Epithelial cell of esophagus (primary cell): ENCODE data around the gene GOLM1.
A peak's percentile ranks its signal among the peaks of the same experiment; 100 is the strongest.

Experiments used
- DNase-seq: peaks from one replicate; pipeline ENCODE4 v3.0.0; 2010; ENCODE audit warnings: low read depth
- H3K4me3 ChIP-seq: 2 replicates; pipeline ENCODE4 v1.5.1; 2011; ENCODE audit warnings: mild to moderate bottlenecking, low read length, control low read depth
- TF ChIP-seq, protein P1 (sequence below): IDR thresholded peaks from 2 replicates; pipeline ENCODE4 v1.5.1; 2011; ENCODE audit warnings: low read depth, mild to moderate bottlenecking, low read length, control low read depth, inconsistent platforms; ENCODE audit not compliant: insufficient read depth; ENCODE audit errors: missing control alignments

The GOLM1 gene

DNA sequence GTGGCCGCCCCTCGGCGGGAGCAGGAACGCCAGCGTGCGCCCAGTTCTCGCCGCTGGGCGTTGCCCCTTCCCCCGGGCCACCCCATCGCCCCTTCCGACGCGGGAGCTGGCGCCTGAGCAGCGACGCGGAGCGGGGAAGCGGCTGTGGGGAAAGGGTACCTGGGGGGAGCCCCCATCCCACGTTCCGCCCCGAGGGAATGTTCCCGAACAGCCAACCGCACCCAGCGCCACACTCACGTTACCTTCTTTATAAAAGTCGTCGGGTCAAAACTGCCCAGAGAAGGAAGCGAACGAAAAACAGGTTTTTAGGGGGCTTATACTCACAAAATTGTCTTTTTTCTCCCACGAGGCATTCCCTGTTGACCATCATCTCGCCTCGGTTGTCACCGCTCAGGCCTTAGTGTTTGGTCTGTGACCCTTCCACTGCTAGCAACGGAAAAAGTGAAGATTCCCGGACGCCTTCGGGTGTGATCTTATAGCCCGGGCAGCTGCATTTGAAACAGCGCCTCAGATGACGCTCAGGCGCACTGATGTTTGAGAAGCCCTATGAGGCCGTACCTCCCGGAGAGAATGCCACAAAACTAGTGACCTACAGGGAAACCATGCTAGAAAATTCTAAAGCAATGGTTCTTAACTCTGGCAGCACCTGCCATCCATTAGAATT is 475 bp upstream of the GOLM1 start:
- peak; percentile 52 for DNase-seq

GRCh38 chr9:86097510-86098224 is 1.7 kb downstream of the GOLM1 start:
- H3K4me3 ChIP-seq = no peak overlapping the region
- no peak for DNase-seq
- TF ChIP-seq, protein P1, sequence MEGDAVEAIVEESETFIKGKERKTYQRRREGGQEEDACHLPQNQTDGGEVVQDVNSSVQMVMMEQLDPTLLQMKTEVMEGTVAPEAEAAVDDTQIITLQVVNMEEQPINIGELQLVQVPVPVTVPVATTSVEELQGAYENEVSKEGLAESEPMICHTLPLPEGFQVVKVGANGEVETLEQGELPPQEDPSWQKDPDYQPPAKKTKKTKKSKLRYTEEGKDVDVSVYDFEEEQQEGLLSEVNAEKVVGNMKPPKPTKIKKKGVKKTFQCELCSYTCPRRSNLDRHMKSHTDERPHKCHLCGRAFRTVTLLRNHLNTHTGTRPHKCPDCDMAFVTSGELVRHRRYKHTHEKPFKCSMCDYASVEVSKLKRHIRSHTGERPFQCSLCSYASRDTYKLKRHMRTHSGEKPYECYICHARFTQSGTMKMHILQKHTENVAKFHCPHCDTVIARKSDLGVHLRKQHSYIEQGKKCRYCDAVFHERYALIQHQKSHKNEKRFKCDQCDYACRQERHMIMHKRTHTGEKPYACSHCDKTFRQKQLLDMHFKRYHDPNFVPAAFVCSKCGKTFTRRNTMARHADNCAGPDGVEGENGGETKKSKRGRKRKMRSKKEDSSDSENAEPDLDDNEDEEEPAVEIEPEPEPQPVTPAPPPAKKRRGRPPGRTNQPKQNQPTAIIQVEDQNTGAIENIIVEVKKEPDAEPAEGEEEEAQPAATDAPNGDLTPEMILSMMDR = no peak

More for the DNA sequence above, 475 bp upstream of the GOLM1 start:
- TF ChIP-seq, protein P1 = peak; percentile 11
- peak overlapping the region; percentile 58 for H3K4me3 ChIP-seq

DNA sequence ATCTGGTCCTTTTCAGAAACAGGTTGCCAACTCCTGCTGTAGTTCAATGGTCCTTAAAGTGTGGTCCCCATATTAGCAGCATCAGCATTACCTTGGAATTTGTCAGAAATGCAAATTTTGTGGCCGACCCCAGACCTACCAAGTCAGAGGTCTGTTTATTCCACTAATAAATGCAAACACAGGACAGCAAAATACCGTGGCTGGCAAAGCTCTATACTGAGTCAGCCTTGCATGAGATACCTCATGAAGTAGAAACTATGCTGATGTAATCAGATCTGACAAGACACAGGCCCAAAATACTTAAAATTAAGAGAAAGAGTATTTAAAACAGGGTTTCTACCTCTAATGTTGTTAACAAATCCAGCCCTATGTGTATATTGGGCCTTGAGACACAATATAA is 3.0 kb downstream of the GOLM1 start:
- no peak overlapping the region for H3K4me3 ChIP-seq
- TF ChIP-seq, protein P1 = no peak
- DNase-seq = peak; percentile 61

- DNase-seq = peak; percentile 69
- no peak overlapping the region for H3K4me3 ChIP-seq
- TF ChIP-seq, protein P1 = no peak
Observed at GRCh38 chr9:86093788-86094555, 5.4 kb downstream of the GOLM1 start.

DNA sequence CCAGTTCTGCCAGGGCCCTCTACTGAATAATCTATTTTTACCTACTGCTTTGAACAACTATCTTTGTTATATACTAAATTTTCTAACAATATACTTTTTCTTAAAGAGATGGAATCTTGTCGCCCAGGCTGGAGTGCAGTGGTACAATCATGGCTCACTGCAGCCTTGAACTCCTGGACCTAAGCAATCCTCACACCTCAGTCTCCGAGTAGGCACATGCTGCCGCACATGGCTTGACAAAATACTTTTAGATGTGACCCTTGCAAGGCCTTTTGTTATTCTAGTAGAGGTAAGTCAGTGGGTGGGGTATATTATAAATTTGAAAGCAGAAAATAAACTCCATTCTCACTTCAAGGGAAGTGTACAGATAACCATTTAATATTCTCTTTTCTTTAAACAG is 7.9 kb downstream of the GOLM1 start:
- TF ChIP-seq, protein P1 = no peak
- H3K4me3 ChIP-seq = no peak overlapping the region
- no peak for DNase-seq

GRCh38 chr9:86082870-86083269 is 16.5 kb downstream of the GOLM1 start:
- TF ChIP-seq, protein P1 = no peak
- DNase-seq = no peak
- no peak overlapping the region for H3K4me3 ChIP-seq
